ENCODE data around the gene EDNRB.
A peak's percentile ranks its signal among the peaks of the same experiment; 100 is the strongest.
"Not testable (repeated sequence)": the region's sequence is repeated elsewhere in the genome, so short reads cannot be mapped to it uniquely, and the experiment has no call there.

EDNRB gene

DNA sequence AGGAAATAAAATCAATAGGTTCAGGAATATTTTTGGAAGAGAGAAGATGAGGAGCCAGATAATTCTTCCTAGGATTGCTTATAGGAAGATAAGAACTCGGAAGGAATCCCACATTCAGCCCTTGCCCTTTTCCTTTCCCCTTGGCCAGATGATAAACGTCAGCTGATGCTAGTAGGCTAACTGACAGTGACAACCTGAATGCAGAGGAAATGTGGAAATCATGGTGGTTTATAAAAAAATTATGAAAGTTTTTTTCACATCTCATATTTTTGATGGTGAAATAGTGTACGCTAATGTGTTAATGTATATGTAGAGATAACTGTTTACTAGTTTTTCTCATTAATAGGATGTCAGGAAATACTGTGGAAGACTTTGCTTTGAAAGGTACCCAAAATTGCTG, 56.9 kb downstream of the EDNRB start:
- TF ChIP-seq, protein P1, sequence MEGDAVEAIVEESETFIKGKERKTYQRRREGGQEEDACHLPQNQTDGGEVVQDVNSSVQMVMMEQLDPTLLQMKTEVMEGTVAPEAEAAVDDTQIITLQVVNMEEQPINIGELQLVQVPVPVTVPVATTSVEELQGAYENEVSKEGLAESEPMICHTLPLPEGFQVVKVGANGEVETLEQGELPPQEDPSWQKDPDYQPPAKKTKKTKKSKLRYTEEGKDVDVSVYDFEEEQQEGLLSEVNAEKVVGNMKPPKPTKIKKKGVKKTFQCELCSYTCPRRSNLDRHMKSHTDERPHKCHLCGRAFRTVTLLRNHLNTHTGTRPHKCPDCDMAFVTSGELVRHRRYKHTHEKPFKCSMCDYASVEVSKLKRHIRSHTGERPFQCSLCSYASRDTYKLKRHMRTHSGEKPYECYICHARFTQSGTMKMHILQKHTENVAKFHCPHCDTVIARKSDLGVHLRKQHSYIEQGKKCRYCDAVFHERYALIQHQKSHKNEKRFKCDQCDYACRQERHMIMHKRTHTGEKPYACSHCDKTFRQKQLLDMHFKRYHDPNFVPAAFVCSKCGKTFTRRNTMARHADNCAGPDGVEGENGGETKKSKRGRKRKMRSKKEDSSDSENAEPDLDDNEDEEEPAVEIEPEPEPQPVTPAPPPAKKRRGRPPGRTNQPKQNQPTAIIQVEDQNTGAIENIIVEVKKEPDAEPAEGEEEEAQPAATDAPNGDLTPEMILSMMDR (IDR thresholded peaks at IDR 0.05; ENCODE audit: extremely low read depth, insufficient read depth, missing control alignments): no peak
- in situ Hi-C loops (cut with MboI; ENCODE audit: low pct_unique_long_range_greater_than_20kb, low sequenced_read_pairs, unreplicated experiment): no loop called here
- no peak for DNase-seq (ENCODE audit: low spot score)

DNA sequence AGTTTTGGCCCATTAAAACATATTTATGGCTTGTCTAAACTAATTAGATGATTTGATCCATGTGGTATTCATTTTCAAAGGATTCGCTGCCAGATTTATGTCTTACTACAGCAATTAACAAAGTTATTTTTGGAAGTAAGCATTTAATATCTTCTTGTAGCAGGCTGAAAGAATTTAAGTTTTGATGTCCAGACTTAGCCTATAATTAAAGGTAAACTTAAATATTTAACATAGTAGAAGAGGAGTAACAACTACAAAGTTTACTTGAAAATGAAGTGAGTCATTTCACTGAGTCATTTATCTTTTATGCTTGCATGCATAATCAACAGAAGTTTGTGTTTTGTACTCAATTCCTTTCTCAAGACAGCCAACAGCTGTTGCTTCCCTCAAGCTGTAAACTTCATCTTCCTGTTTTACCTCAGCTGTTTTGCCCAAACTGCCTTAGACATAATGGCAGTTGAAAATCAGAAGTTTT, 58.1 kb downstream of the EDNRB start:
- DNase-seq (ENCODE audit: low spot score): no peak
- in situ Hi-C loops (cut with MboI; ENCODE audit: low pct_unique_long_range_greater_than_20kb, low sequenced_read_pairs, unreplicated experiment): no loop called here
- TF ChIP-seq, protein P1 (IDR thresholded peaks at IDR 0.05; ENCODE audit: extremely low read depth, insufficient read depth, missing control alignments): no peak

DNA sequence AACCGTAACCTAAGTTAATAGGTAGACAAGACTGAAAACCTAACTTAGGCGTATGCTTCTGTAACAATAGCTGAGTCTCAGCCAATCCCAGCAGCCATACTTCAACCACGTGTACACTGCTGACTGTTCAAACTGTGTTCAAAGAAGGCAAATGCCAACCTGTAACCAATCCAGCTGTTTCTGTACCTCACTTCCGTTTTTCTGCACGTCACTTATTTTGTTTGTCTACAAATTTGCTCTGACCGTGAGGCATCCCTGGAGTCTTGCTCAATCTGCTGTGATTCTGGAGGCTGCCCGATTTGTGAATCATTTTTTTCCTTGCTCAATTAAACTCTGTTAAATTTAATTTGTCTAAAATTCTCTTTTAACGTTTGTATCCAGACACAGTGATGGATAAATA, 59.2 kb downstream of the EDNRB start:
- TF ChIP-seq, protein P1 (IDR thresholded peaks at IDR 0.05; ENCODE audit: extremely low read depth, insufficient read depth, missing control alignments): no peak
- in situ Hi-C loops (cut with MboI; ENCODE audit: low pct_unique_long_range_greater_than_20kb, low sequenced_read_pairs, unreplicated experiment): no loop called here
- DNase-seq (ENCODE audit: low spot score): no peak

DNA sequence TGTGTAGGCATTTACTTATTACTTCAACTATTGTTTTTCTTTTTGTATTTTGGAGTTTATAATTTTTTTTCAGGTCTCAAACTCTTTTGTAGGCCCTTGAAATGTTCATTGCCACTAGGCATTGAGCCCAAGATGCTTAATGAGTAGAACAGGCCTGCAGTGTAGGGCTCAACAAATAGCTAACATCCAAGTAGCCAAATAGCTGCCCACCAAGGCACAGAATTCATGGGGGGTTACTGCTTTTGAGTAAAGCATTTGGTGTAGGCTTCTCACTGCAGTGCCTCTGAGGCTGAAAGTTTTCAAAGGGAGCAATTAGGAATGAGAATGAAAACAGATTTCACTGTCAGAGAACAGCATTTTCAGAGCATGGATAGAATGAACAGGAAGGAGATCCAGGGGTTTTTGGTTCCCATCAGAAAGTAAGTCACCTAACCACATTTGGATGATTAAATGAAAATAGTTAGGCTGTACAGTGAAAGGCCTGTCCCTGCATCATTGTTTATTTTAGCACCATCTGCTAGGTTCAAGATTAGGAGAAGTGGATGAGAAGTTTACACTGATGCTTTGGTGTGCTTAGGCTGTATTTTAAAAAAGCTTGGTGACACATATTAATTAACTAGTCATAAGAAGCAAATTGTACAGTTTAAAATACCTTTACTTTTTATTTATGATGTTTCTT, 61.0 kb downstream of the EDNRB start:
- DNase-seq (ENCODE audit: low spot score): no peak
- in situ Hi-C loops (cut with MboI; ENCODE audit: low pct_unique_long_range_greater_than_20kb, low sequenced_read_pairs, unreplicated experiment): no loop called here
- TF ChIP-seq, protein P1 (IDR thresholded peaks at IDR 0.05; ENCODE audit: extremely low read depth, insufficient read depth, missing control alignments): no peak

DNA sequence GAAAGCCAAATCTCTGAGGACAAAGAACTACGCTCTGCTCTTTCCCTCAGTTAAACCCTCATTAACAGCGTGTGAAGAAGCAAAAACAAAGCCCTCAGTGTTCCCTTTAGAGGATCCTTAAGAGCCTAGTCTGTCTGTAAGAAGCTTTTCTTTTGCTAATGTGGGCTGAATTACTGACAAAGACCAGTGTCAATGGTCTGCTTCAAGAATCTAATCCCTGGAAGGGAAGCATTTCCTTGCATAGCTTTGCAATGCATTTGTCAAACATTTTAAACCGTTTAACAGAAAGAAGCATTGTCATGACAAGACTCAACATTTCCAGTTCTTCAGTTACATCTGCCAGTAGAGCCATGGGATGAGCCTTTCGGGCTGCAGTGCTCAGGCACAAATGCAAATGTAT, 64.9 kb downstream of the EDNRB start:
- DNase-seq (ENCODE audit: low spot score): no peak
- in situ Hi-C loops (cut with MboI; ENCODE audit: low pct_unique_long_range_greater_than_20kb, low sequenced_read_pairs, unreplicated experiment): no loop called here
- TF ChIP-seq, protein P1 (IDR thresholded peaks at IDR 0.05; ENCODE audit: extremely low read depth, insufficient read depth, missing control alignments): no peak

DNA sequence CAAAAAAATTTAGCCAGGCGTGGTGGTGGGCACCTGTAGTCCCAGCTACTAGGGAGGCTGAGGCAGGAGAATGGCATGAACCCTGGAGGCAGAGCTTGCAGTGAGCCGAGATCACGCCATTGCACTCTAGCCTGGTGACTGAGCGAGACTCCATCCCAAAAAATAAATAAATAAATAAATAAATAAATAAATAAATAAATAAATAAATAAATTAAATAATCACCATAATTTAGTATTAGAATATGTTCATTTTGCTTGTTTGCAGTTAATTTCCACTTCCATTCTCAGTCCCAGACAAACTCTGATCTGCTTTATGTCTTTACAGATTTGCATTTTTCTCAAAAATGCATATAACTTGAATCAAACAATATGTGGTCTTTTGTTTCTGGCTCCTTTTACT, 70.6 kb downstream of the EDNRB start:
- in situ Hi-C loops (cut with MboI; ENCODE audit: low pct_unique_long_range_greater_than_20kb, low sequenced_read_pairs, unreplicated experiment); DNase-seq (ENCODE audit: low spot score): not testable (repeated sequence)

DNA sequence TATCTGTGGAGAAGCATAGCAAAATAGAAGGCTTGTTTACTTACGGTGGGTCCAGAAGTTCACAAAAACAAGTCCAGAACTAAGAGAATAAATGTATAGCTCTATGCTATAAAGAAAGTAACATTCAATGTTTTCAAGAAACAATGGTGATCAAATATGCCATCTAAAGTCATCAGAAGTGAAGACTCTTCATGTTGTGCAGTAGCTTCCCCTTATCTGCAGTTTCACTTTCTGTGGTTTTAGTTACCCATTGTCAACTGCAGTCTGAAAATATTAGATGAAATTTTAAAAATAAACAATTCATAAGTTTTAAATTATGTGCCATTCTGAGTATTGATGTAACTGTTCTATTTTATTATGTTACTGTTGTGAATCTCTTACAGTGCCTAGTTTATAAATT, 72.5 kb downstream of the EDNRB start:
- TF ChIP-seq, protein P1 (IDR thresholded peaks at IDR 0.05; ENCODE audit: extremely low read depth, insufficient read depth, missing control alignments): no peak
- DNase-seq (ENCODE audit: low spot score): peak; percentile 6
- in situ Hi-C loops (cut with MboI; ENCODE audit: low pct_unique_long_range_greater_than_20kb, low sequenced_read_pairs, unreplicated experiment): no loop called here
